Activated naive CD4-positive, alpha-beta T cell treated with anti-CD3 and anti-CD28 coated beads, Interleukin-2, amount 50 U/mL, for 16 hours (primary cell): ENCODE measurements around the gene CDRT4.

Experiments used
- DNase-seq: peaks from one replicate; pipeline ENCODE4 v3.0.0-alpha.2; 2020

Gene CDRT4

GRCh38 chr17:15492791-15493692 lies 25.6 kb upstream of the CDRT4 start:
- no peak for DNase-seq

- DNase-seq = no peak
Measured at GRCh38 chr17:15492186-15492585, 24.8 kb upstream of the CDRT4 start.

- no peak for DNase-seq
Measured at GRCh38 chr17:15490634-15491261, 23.3 kb upstream of the CDRT4 start.

- no peak for DNase-seq
Measured at GRCh38 chr17:15488557-15488956, 21.1 kb upstream of the CDRT4 start.

GRCh38 chr17:15485045-15485444 lies 17.6 kb upstream of the CDRT4 start:
- DNase-seq = no peak

GRCh38 chr17:15483431-15483830 lies 16.0 kb upstream of the CDRT4 start:
- no peak for DNase-seq

- DNase-seq = no peak
Measured at GRCh38 chr17:15482476-15482875, 15.1 kb upstream of the CDRT4 start.

GRCh38 chr17:15481481-15481880 lies 14.1 kb upstream of the CDRT4 start:
- DNase-seq = no peak

- DNase-seq = no peak
Measured at GRCh38 chr17:15480204-15480603, 12.8 kb upstream of the CDRT4 start.

- no peak for DNase-seq
Measured at GRCh38 chr17:15479703-15480102, 12.3 kb upstream of the CDRT4 start.

- no peak for DNase-seq
Measured at GRCh38 chr17:15478845-15479244, 11.4 kb upstream of the CDRT4 start.

- no peak for DNase-seq
Measured at GRCh38 chr17:15475631-15476354, 8.4 kb upstream of the CDRT4 start.

- no peak for DNase-seq
Measured at GRCh38 chr17:15472891-15473290, 5.5 kb upstream of the CDRT4 start.

GRCh38 chr17:15470536-15470935 lies 3.1 kb upstream of the CDRT4 start:
- DNase-seq = no peak

- DNase-seq = no peak
Measured at GRCh38 chr17:15469260-15469659, 1.8 kb upstream of the CDRT4 start.

GRCh38 chr17:15468126-15468525 lies 705 bp upstream of the CDRT4 start:
- no peak for DNase-seq

GRCh38 chr17:15466131-15466530 lies 1.3 kb downstream of the CDRT4 start:
- DNase-seq = no peak

- DNase-seq = no peak
Measured at GRCh38 chr17:15465045-15465701, 2.2 kb downstream of the CDRT4 start.

GRCh38 chr17:15464231-15464985 lies 3.0 kb downstream of the CDRT4 start:
- no peak for DNase-seq

- no peak for DNase-seq
Measured at GRCh38 chr17:15462976-15463772, 4.2 kb downstream of the CDRT4 start.

- no peak for DNase-seq
Measured at GRCh38 chr17:15457723-15458094, 9.7 kb downstream of the CDRT4 start.
